Dendritic cell treated with granulocyte-macrophage colony-stimulating factor and Interleukin-4, amounts not matched to agents 40 ng/mL and 50 ng/mL, for 4 days (primary cell): ENCODE data around the gene WDR72.

Experiments used
- H3K27ac Mint-ChIP-seq: one replicate; pipeline ENCODE4 v1.8.0; 2022; ENCODE audit warnings: mild to moderate bottlenecking, mixed read lengths
- H3K27me3 Mint-ChIP-seq: one replicate; pipeline ENCODE4 v1.8.0; 2022; ENCODE audit warnings: mild to moderate bottlenecking, mixed read lengths
- H3K36me3 Mint-ChIP-seq: one replicate; pipeline ENCODE4 v1.8.0; 2022; ENCODE audit warnings: low read depth, mixed read lengths
- H3K4me1 Mint-ChIP-seq: one replicate; pipeline ENCODE4 v1.8.0; 2022; ENCODE audit warnings: low read depth, mixed read lengths
- H3K4me3 Mint-ChIP-seq: one replicate; pipeline ENCODE4 v1.8.0; 2022; ENCODE audit warnings: mild to moderate bottlenecking, moderate library complexity, mixed read lengths
- H3K9me3 Mint-ChIP-seq: one replicate; pipeline ENCODE4 v1.8.0; 2022; ENCODE audit warnings: mixed read lengths
- intact Hi-C: fragments of 100-400 bp; cut with micrococcal nuclease; formaldehyde crosslinking; loops from one replicate; pipeline ENCODE4 v1.15.0; 2022

Gene WDR72

DNA sequence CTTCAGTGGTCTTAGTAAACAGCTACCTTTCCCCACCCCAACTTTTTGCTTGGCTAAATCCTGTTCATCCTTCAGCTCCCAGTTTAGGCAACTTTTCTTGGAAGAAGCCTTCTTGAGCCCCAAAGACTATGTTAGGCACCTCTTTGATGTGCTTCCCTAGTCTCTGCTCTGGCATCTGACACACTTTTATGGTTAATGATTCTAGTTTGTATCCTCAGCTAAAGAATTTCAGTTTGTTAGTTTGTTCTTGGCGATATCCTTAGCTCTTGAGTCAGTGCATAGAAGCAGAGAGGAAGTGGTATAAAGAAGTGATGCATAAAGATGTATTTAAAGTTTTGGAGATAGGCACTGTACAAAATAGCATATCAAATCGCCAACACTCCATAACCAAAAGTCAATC, 168.4 kb downstream of the WDR72 start:
- no peaks in the 10 kb centered on the region for H3K9me3 Mint-ChIP-seq

DNA sequence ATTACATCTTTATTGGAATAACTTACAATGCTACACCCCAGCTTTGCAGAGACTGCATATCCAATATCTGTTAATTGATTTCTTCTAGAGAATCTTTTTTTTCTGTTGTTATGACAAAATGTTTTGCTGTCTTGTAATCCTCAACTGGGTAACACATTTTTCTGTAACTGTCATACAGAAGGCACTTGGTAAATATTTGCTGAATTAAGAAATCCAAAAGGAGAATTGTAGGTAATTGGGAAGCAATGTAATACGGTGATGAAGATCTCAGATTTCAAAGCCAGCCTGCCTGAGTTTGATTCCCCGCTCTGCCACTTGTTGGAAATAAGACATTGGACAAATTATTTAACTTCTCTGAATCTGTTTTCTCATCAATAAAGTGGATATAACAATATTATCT, 169.1 kb downstream of the WDR72 start:
- H3K9me3 Mint-ChIP-seq, result no peaks in the 10 kb centered on the region
- H3K27ac Mint-ChIP-seq, result no peak overlapping the region
- intact Hi-C loops, result loop anchor here (1.0 kb wide), 1 partner anchor 26 kb away; no protein-coding TSS in a partner anchor

More for the DNA sequence above, 168.4 kb downstream of the WDR72 start:
- no peaks in the 10 kb centered on the region for H3K36me3 Mint-ChIP-seq
- intact Hi-C loops, result no loop called here
- no peak overlapping the region for H3K4me3 Mint-ChIP-seq
- H3K27me3 Mint-ChIP-seq, result no peaks in the 10 kb centered on the region
- no peaks in the 10 kb centered on the region for H3K4me1 Mint-ChIP-seq
- H3K27ac Mint-ChIP-seq, result no peak overlapping the region

DNA sequence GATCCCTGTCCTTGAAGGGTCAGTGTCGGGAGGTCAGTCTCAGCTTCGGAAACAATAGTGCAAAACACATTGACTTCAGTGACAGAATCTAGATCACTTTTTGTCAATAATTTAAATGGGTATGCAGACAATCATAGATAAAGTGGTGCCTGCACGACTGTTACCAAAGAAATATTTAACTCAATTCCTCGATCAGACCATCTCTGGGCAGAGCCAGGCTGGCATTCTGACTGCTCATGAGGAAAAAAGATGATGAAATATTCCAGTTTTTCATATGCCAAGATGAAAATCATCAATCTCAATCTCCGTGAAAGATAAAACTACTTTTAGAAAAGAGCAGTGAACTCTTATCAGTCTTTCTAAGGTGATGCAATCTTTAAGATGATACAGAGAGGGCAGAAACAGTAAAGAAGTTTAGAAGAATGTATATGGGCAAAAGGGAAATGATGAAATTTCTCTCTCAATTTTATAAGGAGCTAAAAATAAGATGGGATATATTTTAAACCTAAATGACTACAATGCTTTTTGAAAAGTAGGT, 169.9 kb downstream of the WDR72 start:
- Mint-ChIP-seq H3K9me3 (no peaks in the 10 kb centered on the region), H3K27me3 (no peaks in the 10 kb centered on the region), H3K27ac (no peak overlapping the region), H3K36me3 (no peaks in the 10 kb centered on the region), H3K4me1 (no peaks in the 10 kb centered on the region), H3K4me3 (no peak overlapping the region)
- intact Hi-C loops, result loop anchor here (1.0 kb wide), 1 partner anchor 27 kb away; no protein-coding TSS in a partner anchor

More for the DNA sequence above, 169.1 kb downstream of the WDR72 start:
- no peak overlapping the region for H3K4me3 Mint-ChIP-seq
- no peaks in the 10 kb centered on the region for H3K36me3 Mint-ChIP-seq
- no peaks in the 10 kb centered on the region for H3K27me3 Mint-ChIP-seq
- H3K4me1 Mint-ChIP-seq, result no peaks in the 10 kb centered on the region

- intact Hi-C loops, result no loop called here
- H3K4me1 Mint-ChIP-seq, result no peaks in the 10 kb centered on the region
- H3K27ac Mint-ChIP-seq, result no peak overlapping the region
- no peaks in the 10 kb centered on the region for H3K9me3 Mint-ChIP-seq
- H3K36me3 Mint-ChIP-seq, result no peaks in the 10 kb centered on the region
- no peak overlapping the region for H3K4me3 Mint-ChIP-seq
- H3K27me3 Mint-ChIP-seq, result no peaks in the 10 kb centered on the region
Measured at GRCh38 chr15:53588773-53589172, 170.7 kb downstream of the WDR72 start.

- no peaks in the 10 kb centered on the region for H3K27me3 Mint-ChIP-seq
- no peaks in the 10 kb centered on the region for H3K36me3 Mint-ChIP-seq
- H3K27ac Mint-ChIP-seq, result no peak overlapping the region
- H3K9me3 Mint-ChIP-seq, result no peaks in the 10 kb centered on the region
- intact Hi-C loops, result no loop called here
- no peaks in the 10 kb centered on the region for H3K4me1 Mint-ChIP-seq
- no peak overlapping the region for H3K4me3 Mint-ChIP-seq
Measured at GRCh38 chr15:53586799-53587198, 172.7 kb downstream of the WDR72 start.

- Mint-ChIP-seq H3K4me1 (no peaks in the 10 kb centered on the region), H3K36me3 (no peaks in the 10 kb centered on the region), H3K4me3 (no peak overlapping the region), H3K27ac (no peak overlapping the region), H3K9me3 (no peaks in the 10 kb centered on the region), H3K27me3 (no peaks in the 10 kb centered on the region)
- intact Hi-C loops, result no loop called here
Measured at GRCh38 chr15:53581513-53581912, 177.9 kb downstream of the WDR72 start.

- H3K9me3 Mint-ChIP-seq, result no peaks in the 10 kb centered on the region
- no peaks in the 10 kb centered on the region for H3K36me3 Mint-ChIP-seq
- intact Hi-C loops, result no loop called here
- H3K27ac Mint-ChIP-seq, result no peak overlapping the region
- no peak overlapping the region for H3K4me3 Mint-ChIP-seq
- H3K4me1 Mint-ChIP-seq, result no peaks in the 10 kb centered on the region
- H3K27me3 Mint-ChIP-seq, result no peaks in the 10 kb centered on the region
Measured at GRCh38 chr15:53580366-53580765, 179.1 kb downstream of the WDR72 start.

- Mint-ChIP-seq H3K9me3 (no peaks in the 10 kb centered on the region), H3K4me1 (no peaks in the 10 kb centered on the region), H3K27me3 (no peaks in the 10 kb centered on the region), H3K4me3 (no peak overlapping the region), H3K36me3 (no peaks in the 10 kb centered on the region), H3K27ac (no peak overlapping the region)
- intact Hi-C loops, result no loop called here
Measured at GRCh38 chr15:53576841-53577240, 182.6 kb downstream of the WDR72 start.

DNA sequence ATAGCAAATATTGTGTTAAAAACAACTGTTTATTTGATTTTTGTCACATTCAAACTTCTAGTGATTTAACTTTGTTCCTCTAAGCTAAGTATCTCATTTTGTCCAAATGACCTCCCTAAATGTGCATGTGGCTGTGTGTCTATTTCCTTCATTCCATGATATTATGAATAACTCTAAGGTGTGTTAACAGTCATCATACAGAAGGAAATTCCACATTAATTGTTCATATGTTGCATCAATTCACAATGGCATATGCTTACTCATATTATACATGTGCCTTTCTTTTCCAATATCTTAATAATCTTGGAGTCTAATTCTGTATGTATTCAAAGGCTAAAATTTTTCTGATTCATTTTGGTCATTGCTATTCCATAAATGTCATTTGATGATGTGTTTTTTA, 186.4 kb downstream of the WDR72 start:
- intact Hi-C loops, result no loop called here
- Mint-ChIP-seq H3K27me3 (no peaks in the 10 kb centered on the region), H3K36me3 (no peaks in the 10 kb centered on the region), H3K4me3 (no peak overlapping the region), H3K9me3 (no peaks in the 10 kb centered on the region), H3K4me1 (no peaks in the 10 kb centered on the region), H3K27ac (no peak overlapping the region)

DNA sequence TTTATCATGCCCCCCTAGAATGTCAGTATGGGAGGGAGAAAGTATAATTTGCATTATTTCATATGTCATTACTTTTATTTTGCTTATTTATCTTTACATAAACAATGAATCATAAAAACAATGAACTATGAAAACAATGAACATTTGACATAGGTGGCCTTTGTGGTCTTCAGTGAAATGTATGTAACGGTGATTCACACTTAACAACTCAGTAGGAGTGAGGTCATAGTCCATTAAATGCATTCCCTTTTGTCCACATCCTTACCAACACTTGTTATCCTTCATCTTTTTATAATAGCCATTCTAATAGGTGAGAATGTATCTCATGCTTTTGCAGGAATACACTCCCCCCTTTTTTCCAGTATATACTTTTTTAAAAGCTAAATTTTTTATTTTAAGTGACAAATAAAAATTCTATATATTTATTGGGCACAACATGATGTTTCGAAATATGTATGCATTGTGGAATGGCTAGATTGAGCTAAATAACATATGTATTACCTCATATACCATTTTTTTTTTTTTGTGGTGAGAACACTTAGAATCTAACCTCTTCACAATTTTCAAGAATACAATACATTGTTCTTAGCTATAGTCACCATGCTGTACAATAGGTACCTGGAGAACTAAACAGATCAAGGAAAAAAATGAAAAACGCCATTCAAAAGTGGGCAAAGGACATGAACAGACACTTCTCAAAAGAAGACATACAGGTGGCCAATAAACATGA, 189.5 kb downstream of the WDR72 start:
- Mint-ChIP-seq H3K36me3 (no peaks in the 10 kb centered on the region), H3K9me3 (no peaks in the 10 kb centered on the region), H3K4me3 (no peak overlapping the region), H3K4me1 (no peaks in the 10 kb centered on the region), H3K27me3 (peaks cover 1% of the 10 kb centered on the region), H3K27ac (no peak overlapping the region)
- intact Hi-C loops, result no loop called here

GRCh38 chr15:53566912-53567311, 192.6 kb downstream of the WDR72 start:
- H3K4me1 Mint-ChIP-seq, result no peaks in the 10 kb centered on the region
- H3K4me3 Mint-ChIP-seq, result no peak overlapping the region
- no peak overlapping the region for H3K27ac Mint-ChIP-seq
- H3K36me3 Mint-ChIP-seq, result no peaks in the 10 kb centered on the region
- H3K27me3 Mint-ChIP-seq, result peaks cover 1% of the 10 kb centered on the region
- H3K9me3 Mint-ChIP-seq, result no peaks in the 10 kb centered on the region
- intact Hi-C loops, result no loop called here

- Mint-ChIP-seq H3K9me3 (no peaks in the 10 kb centered on the region), H3K27me3 (peaks cover 1% of the 10 kb centered on the region), H3K4me3 (no peak overlapping the region), H3K27ac (no peak overlapping the region), H3K4me1 (no peaks in the 10 kb centered on the region), H3K36me3 (no peaks in the 10 kb centered on the region)
- intact Hi-C loops, result no loop called here
Measured at GRCh38 chr15:53565721-53566120, 193.7 kb downstream of the WDR72 start.

DNA sequence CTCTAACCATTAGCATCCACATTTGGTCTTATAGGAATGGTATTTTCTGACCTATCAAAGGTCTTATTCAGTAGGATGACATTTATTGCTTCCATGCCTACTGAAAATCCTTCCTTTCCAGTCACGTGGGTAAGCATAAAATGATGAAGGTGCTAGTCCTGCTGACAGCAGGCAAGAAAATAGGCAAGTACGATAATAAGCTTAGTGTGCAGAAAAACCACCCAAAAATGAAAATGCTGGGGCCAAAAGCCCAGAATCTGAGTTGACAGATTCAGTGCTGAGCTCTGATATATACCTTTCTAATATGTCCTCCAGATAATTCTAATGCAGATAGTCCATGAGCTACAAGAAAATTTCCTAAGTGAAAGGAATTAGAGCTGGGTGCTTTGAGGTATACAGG, 194.8 kb downstream of the WDR72 start:
- Mint-ChIP-seq H3K36me3 (no peaks in the 10 kb centered on the region), H3K4me3 (no peak overlapping the region), H3K4me1 (no peaks in the 10 kb centered on the region), H3K27ac (no peak overlapping the region), H3K27me3 (peaks cover 1% of the 10 kb centered on the region), H3K9me3 (no peaks in the 10 kb centered on the region)
- intact Hi-C loops, result no loop called here

DNA sequence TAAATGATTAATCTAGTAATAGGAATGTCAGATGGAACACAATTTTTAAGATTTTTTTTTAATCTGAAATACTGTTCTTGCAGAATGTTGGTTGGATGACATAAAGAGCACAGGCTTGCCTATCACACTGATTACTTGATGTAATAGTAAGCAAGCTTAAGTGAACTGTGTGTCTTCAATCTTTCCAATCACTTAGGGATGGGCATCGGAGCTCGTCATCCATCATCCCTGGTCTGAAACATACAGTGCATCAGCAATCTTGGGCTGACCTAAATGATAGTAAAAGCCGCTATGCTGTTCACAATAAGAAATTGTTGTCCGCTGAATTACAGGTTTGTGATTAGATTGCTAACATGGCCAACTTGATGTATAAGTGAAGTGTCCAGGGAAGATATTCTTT, 195.8 kb downstream of the WDR72 start:
- Mint-ChIP-seq H3K27me3 (peaks cover 1% of the 10 kb centered on the region), H3K27ac (no peak overlapping the region), H3K4me1 (no peaks in the 10 kb centered on the region), H3K9me3 (no peaks in the 10 kb centered on the region), H3K4me3 (no peak overlapping the region), H3K36me3 (no peaks in the 10 kb centered on the region)
- intact Hi-C loops, result no loop called here
